Right lung (tissue), 5 donors: ENCODE measurements around the gene PSORS1C2. TPM values are rescaled to one million over a fixed set of nuclear protein-coding genes. Genes with fewer than 3 reads are reported as not detected.

ENCODE experiments used
- polyA plus RNA-seq, 5 donors: library from polyadenylated mRNA; unstranded; fragments of 120-200 nt; gene quantifications; one replicate each; pipeline versions ENCODE4 v1.2.1 to v1.2.3, GENCODE V29; 2013; ENCODE audit warnings: inconsistent platforms in 1 of 5, low replicate concordance in 1 of 5; ENCODE audit not compliant: insufficient read length in 5 of 5, insufficient read depth in 1 of 5

Gene PSORS1C2
- polyA plus RNA-seq, 5 donors = 0.16 TPM; not detected in 4

Other genes with a start within 250 kb of the PSORS1C2 start
- gene GTF2H4, start 230.9 kb downstream of the PSORS1C2 start, polyA plus RNA-seq = 10 to 100 TPM; 39.8 to 56.2 (median 45.0) TPM
- 10 to 100 TPM; 35.3 to 52.5 (median 46.9) TPM for gene VARS2, start 224.8 kb downstream of the PSORS1C2 start, polyA plus RNA-seq
- 10 to 100 TPM in 4 of 5 donors, 1 to 10 TPM in 1; 8.8 to 20.5 (median 17.3) TPM for gene SFTA2, start 206.9 kb downstream of the PSORS1C2 start, polyA plus RNA-seq
- under 1 TPM; 0.09 to 0.22 (median 0.10) TPM for gene MUCL3, start 198.1 kb downstream of the PSORS1C2 start, polyA plus RNA-seq
- under 1 TPM in 2 of 5 donors, not detected in 3; 0.05 to 0.07 TPM for gene MUC21, start 155.3 kb downstream of the PSORS1C2 start, polyA plus RNA-seq
- not detected for gene MUC22, start 128.6 kb downstream of the PSORS1C2 start, polyA plus RNA-seq
- gene C6orf15, start 26.5 kb downstream of the PSORS1C2 start, polyA plus RNA-seq = not detected
- 1 to 10 TPM in 1 of 5 donors, under 1 TPM in 4; 0.09 to 1.1 (median 0.54) TPM for gene PSORS1C1, start 24.3 kb downstream of the PSORS1C2 start, polyA plus RNA-seq
- under 1 TPM in 1 of 5 donors, not detected in 4; 0.09 TPM for gene CDSN, start 18.6 kb downstream of the PSORS1C2 start, polyA plus RNA-seq
- 10 to 100 TPM; 31.0 to 37.9 (median 31.8) TPM for gene CCHCR1, start 18.7 kb upstream of the PSORS1C2 start, polyA plus RNA-seq
- 10 to 100 TPM; 16.1 to 25.3 (median 20.2) TPM for gene TCF19, start 19.5 kb upstream of the PSORS1C2 start, polyA plus RNA-seq
- gene POU5F1, start 31.6 kb upstream of the PSORS1C2 start, polyA plus RNA-seq = under 1 TPM; 0.65 to 1.00 (median 0.90) TPM
- 100 to 1,000 TPM; 111 to 340 (median 134) TPM for gene HLA-C, start 133.0 kb upstream of the PSORS1C2 start, polyA plus RNA-seq
- gene HLA-B, start 218.1 kb upstream of the PSORS1C2 start, polyA plus RNA-seq = 100 to 1,000 TPM; 302 to 419 (median 365) TPM